Activated CD4-positive, alpha-beta T cell treated with anti-CD3 and anti-CD28 coated beads, Interleukin-2, amount 50 U/mL, for 16 hours (primary cell): ENCODE data around the gene OR5M10.
"Not testable (repeated sequence)": the region's sequence is repeated elsewhere in the genome, so short reads cannot be mapped to it uniquely, and the experiment has no call there.

Experiments used
- DNase-seq: peaks from one replicate; pipeline ENCODE4 v3.0.0-alpha.2; 2020

Gene OR5M10

DNA sequence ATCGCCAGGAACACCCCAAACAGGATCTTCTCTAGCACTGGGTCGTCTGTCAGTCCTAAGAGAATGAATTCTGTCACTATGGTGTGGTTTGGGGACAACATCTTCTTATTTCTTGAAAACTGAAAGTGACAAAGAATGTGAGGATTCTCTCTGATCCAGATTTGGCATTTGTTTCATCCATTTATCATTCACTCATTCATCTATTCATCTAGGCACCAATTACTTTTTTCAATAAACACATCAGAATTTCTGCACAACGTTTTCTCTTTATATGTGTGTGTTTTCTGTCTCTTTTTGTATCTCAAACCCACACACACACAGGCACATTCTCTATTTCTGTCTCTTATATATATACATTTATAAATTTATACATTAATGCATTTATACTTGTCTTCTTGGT, at the start of gene OR5M10:
Gene OR5M10, minus strand, starts transcription at position 101 of the 400 bp plus-strand sequence. Its CDS starts 0 bp downstream, at position 101.
- DNase-seq = no peak

DNA sequence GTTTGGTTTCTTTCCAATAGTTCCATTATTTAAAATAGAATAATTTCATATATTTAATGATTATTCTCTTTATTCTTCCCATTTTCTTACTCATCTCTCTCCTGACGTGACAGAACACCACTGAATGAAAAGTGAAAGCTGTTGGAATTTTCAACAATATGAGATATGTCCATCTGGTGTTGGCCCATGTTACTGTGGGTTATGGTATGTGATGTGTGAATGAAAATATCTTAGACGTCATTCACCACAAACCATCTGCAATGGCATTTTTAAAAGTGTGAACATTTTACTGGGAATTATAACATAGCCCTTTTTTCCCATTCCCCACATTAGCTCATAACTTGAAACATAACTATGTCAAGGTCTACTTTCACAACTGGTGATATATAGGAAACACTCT, 48.4 kb upstream of the OR5M10 start:
- DNase-seq = no peak

DNA sequence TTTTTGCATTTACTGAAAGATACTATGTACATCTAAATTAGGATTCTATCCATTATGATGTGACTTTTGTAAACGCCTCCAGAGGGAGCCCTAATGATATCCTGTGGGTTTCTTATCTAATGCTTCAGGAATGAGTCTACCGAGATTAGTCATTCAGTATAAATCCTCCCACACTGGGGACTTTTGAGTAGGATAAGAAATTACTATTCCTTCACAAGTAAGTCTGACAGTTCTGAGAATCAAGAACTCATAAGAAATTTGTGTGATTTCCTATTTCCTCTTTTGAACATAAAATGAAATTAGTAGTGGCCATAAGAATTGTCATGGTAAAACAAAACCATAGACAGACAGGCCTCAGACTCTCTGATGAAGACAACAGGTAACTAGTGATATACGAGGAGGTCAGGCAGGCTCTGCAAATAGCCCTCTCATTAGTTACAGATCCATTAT, 47.2 kb upstream of the OR5M10 start:
- peak; percentile 41 for DNase-seq

DNA sequence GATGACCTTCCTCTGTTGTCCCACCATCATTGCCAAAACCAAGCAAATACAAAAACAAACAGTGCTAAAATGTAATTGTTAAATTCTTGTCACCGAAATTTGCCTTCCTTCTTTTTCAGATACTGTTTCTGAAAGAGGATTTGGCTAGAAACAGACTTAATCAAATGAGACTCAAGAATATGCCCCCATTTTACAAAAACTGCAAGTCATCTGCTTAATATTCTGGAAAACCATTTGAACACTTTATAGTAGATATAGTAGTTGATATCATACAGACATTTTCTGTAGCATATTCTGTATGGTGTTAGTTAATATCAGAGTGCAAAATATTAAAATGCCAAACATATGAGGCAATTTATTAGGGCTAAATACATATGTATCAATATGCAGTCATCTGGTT, 33.7 kb upstream of the OR5M10 start:
- DNase-seq = no peak

DNA sequence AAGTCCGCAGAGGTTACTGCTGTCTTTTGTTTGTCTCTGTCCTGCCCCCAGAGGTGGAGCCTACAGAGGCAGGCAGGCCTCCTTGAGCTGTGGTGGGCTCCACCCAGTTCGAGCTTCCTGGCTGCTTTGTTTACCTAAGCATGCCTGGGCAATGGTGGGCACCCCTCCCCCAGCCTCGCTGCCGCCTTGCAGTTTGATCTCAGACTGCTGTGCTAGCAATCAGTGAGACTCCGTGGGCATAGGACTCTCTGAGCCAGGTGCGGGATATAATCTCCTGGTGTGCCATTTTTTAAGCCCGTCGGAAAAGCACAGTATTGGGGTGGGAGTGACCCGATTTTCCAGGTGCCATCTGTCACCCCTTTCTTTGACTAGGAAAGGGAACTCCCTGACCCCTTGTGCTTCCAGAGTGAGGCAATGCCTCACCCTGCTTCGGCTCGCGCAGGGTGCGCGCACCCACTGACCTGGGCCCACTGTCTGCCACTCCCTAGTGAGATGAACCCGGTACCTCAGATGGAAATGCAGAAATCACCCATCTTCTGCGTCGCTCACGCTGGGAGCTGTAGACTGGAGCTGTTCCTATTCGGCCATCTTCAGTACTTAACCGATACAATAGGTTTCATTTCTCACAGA, 14.7 kb upstream of the OR5M10 start:
- DNase-seq = not testable (repeated sequence)

DNA sequence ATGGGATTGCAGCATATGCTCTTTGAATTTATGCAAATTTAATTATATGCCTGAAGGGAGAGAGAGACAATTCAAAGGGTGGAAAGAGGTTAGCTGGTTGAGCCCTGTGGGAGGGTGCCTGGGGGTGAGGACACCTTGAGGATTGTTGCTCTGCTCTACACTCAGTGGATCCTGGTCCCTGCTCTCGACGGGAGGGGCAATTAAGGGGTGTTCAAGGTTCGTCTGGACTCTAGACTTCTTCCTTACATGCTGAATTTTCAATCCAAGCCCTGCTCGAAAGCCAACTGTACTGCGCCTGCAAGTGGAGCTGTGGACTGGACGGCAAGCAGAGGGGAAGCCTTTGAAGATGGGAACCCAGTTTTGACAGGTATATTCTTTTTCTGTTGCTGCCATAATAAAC, 18.9 kb downstream of the OR5M10 start:
- DNase-seq = no peak

DNA sequence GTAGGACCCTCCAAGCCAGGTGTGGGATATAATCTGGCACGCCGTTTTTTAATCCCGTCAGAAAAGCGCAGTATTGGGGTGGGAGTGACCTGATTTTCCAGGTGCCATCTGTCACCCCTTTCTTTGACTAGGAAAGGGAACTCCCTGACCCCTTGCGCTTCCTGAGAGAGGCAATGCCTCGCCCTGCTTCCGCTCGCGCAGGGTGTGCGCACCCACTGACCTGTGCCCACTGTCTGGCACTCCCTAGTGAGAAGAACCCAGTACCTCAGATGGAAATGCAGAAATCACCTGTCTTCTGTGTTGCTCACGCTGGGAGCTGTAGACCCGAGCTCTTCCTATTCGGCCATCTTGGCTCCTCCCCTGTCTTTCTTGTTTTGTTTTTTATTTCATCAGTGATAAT, 22.8 kb downstream of the OR5M10 start:
- not testable (repeated sequence) for DNase-seq

DNA sequence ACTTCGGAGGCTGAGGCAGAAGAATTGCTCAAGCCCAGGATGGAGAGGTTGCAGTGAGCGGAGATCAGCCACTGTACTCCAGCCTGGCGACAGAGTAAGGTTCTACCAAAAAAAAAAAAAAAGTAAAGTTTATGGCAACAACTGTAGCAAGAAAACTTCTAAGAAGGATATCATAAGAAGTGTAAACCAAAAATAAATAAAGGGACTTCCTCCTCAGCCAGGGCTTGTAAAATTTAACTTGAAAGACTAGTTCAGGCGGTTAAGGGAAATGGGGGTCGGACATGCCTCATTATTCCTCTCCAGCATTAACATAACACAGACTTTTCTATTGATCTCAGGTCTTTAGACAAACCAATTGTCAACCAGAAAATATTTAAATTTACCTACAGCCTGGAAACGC, 32.0 kb downstream of the OR5M10 start:
- DNase-seq = no peak

DNA sequence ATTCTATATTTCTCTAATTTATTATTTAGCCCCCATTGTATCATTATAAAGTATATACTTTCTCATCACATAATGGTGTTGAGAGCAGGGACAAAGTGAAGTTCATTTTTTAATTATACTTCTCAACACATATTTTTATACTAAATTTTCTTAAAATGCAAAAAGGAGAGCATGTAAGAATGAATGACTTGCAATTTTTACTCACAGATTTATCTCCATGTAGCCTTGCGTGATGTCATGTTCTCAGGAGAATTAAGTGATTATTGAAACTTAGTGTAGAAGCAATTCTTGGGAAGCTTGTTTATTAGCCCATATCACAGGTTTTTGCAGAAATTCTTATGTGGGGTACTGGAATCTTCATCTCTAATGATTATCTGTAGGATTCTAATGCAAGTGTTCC, 33.8 kb downstream of the OR5M10 start:
- DNase-seq = no peak

DNA sequence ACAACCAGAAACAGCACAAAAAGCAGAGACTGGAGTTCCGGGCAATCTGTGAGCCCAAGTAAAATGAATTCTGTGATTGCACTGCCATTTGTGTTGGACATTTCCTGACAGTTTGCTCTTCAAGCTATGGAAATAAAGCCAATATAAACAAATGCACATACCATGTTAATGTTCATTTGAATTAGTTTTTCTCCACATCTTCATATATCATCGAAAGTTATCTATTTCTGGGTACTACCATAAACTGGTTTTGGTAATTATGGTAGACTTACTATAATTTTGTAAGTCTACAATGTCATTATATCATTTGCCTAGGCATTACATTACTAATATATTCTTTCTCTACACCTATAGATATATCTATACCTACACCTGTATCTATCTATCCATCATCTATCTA, 34.4 kb downstream of the OR5M10 start, which contains the start of gene OR5M11:
Gene OR5M11, minus strand, starts transcription at position 101 of the 400 bp plus-strand sequence. Its CDS starts 0 bp downstream, at position 101.
- DNase-seq = no peak

DNA sequence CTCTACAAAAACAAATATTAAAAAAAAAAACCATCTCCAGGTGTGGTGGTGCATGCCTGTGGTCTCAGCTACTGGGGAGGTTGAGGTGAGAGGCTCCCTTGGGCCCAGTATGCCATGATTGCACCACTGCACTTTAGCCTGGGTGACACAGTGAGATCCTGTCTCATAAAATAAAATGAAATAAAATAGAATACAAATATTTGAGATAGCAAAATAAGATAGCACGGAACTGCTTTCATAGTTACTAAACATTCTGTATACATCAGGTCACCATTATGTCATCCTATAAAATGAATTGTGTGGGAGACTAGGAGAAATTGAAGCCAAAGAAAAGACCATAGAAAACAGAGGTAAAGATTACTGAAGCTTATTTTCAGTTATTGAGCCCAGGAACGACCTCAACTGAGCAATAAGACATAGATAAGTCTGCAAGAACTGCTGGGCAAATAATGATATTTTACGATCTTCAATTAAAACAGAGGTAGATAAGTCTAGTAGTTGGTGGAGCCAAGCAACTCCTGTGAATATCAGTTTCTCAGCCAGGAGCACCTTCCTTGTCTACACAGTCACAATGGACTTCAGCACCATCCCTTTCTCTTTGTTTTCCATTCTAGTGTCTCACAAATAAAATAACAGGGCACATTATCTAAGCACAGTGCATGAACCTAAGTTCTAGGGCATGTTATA, 44.3 kb downstream of the OR5M10 start:
- DNase-seq = no peak

DNA sequence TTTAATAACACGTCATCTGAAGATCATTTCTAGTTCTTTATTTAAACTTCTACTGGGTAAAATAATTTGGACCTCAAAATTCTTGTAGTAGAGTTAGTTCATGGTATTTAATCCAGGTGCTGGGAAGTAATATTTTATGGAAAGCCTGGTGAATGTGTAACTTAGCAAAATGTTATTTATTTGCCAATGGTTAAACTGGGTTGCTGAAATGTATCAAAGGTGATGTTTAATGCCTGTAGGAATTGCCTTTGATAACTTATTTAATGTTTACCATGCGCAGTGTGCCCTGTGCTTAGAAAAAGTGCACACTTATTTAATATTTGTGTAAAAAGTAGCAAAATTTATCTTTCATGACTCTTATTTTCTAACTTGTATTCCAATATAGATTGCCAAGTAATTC, 45.7 kb downstream of the OR5M10 start:
- no peak for DNase-seq
